OCI-LY1 (cell line): ENCODE data around the gene LRRFIP1.

ENCODE experiments used
- H2AFZ ChIP-seq: fragments of 200-600 bp; sonication (generic), shearing (Covaris generic); 2 replicates; pipeline ENCODE4 v1.6.0; 2014; ENCODE audit warnings: antibody characterized with exemption, mild to moderate bottlenecking, low read length
- H3F3A ChIP-seq: fragments of 200-600 bp; sonication (generic), shearing (Covaris generic); 2 replicates; pipeline ENCODE4 v1.6.0; 2014; ENCODE audit warnings: mild to moderate bottlenecking, antibody characterized with exemption, low read length, moderate library complexity; ENCODE audit not compliant: insufficient read depth
- H3K27ac ChIP-seq: fragments of 200-600 bp; sonication (generic); 2 replicates; pipeline ENCODE4 v1.5.1; 2014; ENCODE audit warnings: low read length, mixed run types, mild to moderate bottlenecking, low read depth; ENCODE audit not compliant: poor library complexity, severe bottlenecking
- H3K27me3 ChIP-seq: fragments of 200-600 bp; sonication (generic); 2 replicates; pipeline ENCODE4 v1.6.0; 2014; ENCODE audit warnings: antibody characterized with exemption, mild to moderate bottlenecking, low read length, moderate library complexity; ENCODE audit not compliant: insufficient read depth
- H3K36me3 ChIP-seq: fragments of 200-600 bp; sonication (generic); 2 replicates; pipeline ENCODE4 v1.6.1; 2014; ENCODE audit warnings: mild to moderate bottlenecking, antibody characterized with exemption, low read length, moderate library complexity, mixed read lengths; ENCODE audit not compliant: insufficient read depth
- H3K4me1 ChIP-seq: fragments of 200-600 bp; sonication (generic); 2 replicates; pipeline ENCODE4 v1.5.1; 2014; ENCODE audit warnings: mild to moderate bottlenecking, low read length, moderate library complexity; ENCODE audit not compliant: insufficient read depth, severe bottlenecking
- H3K4me2 ChIP-seq: fragments of 200-600 bp; sonication (generic), shearing (Covaris generic); 2 replicates; pipeline ENCODE4 v1.6.1; 2014; ENCODE audit warnings: low read length
- H3K4me3 ChIP-seq: fragments of 200-600 bp; sonication (generic); 2 replicates; pipeline ENCODE4 v1.5.1; 2014; ENCODE audit warnings: low read length, low read depth, mild to moderate bottlenecking, mixed read lengths; ENCODE audit not compliant: poor library complexity, severe bottlenecking
- H3K79me2 ChIP-seq: fragments of 200-600 bp; shearing (Covaris generic); 2 replicates; pipeline ENCODE4 v1.6.1; 2016; ENCODE audit warnings: mixed run types, low read length, mixed read lengths; ENCODE audit not compliant: insufficient read depth
- H3K9ac ChIP-seq: fragments of 200-600 bp; sonication (generic), shearing (Covaris generic); 2 replicates; pipeline ENCODE4 v1.6.1; 2014; ENCODE audit warnings: mild to moderate bottlenecking, low read length, mixed read lengths
- H3K9me2 ChIP-seq: fragments of 200-600 bp; sonication (generic), shearing (Covaris generic); 2 replicates; pipeline ENCODE4 v1.6.1; 2014; ENCODE audit warnings: low read depth, mild to moderate bottlenecking, low read length, mixed read lengths
- H3K9me3 ChIP-seq: fragments of 200-600 bp; shearing (Covaris generic); 2 replicates; pipeline ENCODE4 v1.6.1; 2014; ENCODE audit warnings: low read length, mixed read lengths
- H4K20me1 ChIP-seq: fragments of 200-600 bp; sonication (generic), shearing (Covaris generic); 2 replicates; pipeline ENCODE4 v1.6.0; 2016; ENCODE audit warnings: mild to moderate bottlenecking, low read length; ENCODE audit not compliant: insufficient read depth
- CTCF ChIP-seq: fragments of 200-600 bp; sonication (generic), shearing (Covaris generic); IDR thresholded peaks from 2 replicates; pipeline ENCODE4 v1.5.1; 2017; ENCODE audit warnings: mild to moderate bottlenecking, antibody characterized with exemption, low read length, moderate library complexity, mixed read lengths
- EZH2 ChIP-seq: fragments of 200-600 bp; sonication (generic), shearing (Covaris generic); IDR thresholded peaks from 2 replicates; pipeline ENCODE4 v1.8.0; 2017; ENCODE audit warnings: borderline replicate concordance, mixed run types, mild to moderate bottlenecking, antibody characterized with exemption, low read length, moderate library complexity, mixed read lengths

Gene LRRFIP1

GRCh38 chr2:237631801-237632585, 4.6 kb downstream of the LRRFIP1 start:
- Histone ChIP-seq H3K36me3 (no peaks in the 10 kb centered on the region), H3K9ac (no peak overlapping the region), H3F3A (no peaks in the 10 kb centered on the region), H3K4me3 (no peak overlapping the region), H3K79me2 (no peaks in the 10 kb centered on the region), H2AFZ (no peak overlapping the region), H3K27me3 (no peaks in the 10 kb centered on the region; the same call in 1 of the 2 replicates), H4K20me1 (no peaks in the 10 kb centered on the region), H3K9me2 (no peaks in the 10 kb centered on the region), H3K9me3 (no peaks in the 10 kb centered on the region), H3K4me2 (no peak overlapping the region), H3K27ac (no peak overlapping the region), H3K4me1 (no peaks in the 10 kb centered on the region)
- no peak for TF ChIP-seq CTCF
- no peak for TF ChIP-seq EZH2

- Histone ChIP-seq H3K9ac (no peak overlapping the region), H4K20me1 (no peaks in the 10 kb centered on the region), H3F3A (no peaks in the 10 kb centered on the region), H3K4me2 (no peak overlapping the region), H3K4me1 (no peaks in the 10 kb centered on the region), H3K27ac (no peak overlapping the region), H3K79me2 (no peaks in the 10 kb centered on the region), H3K27me3 (no peaks in the 10 kb centered on the region; the same call in 1 of the 2 replicates), H3K9me2 (no peaks in the 10 kb centered on the region), H3K4me3 (no peak overlapping the region), H3K36me3 (no peaks in the 10 kb centered on the region), H3K9me3 (no peaks in the 10 kb centered on the region), H2AFZ (no peak overlapping the region)
- TF ChIP-seq CTCF (no peak), EZH2 (no peak)
These were observed 5.7 kb downstream of the LRRFIP1 start for GRCh38 chr2:237633061-237633561.

DNA sequence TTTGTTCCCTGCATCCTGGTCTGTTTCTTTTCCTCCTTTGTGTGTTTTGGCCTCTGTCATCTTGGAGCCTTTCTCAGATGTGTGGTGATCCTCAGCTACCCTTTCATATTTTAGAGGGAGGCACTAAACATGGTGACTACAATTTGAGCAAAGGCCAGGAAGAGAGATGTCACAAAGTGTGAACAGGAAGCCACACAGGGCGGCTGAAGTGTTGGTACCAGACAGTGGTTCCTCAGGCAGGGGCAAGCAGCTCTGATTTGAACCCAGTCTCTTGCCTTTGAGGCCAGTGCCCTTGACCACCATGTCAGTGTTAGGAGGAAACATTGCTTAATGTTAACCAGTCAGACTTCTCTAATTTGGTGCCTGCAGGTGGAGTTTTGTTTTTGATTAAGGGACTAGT, 9.2 kb downstream of the LRRFIP1 start:
- TF ChIP-seq CTCF: no peak
- TF ChIP-seq EZH2: no peak
- Histone ChIP-seq H4K20me1 (no peaks in the 10 kb centered on the region), H3F3A (no peaks in the 10 kb centered on the region), H3K9me3 (no peaks in the 10 kb centered on the region), H3K9me2 (no peaks in the 10 kb centered on the region), H3K36me3 (no peaks in the 10 kb centered on the region), H3K79me2 (no peaks in the 10 kb centered on the region), H3K4me1 (peaks cover 8% of the 10 kb centered on the region), H2AFZ (no peak overlapping the region), H3K9ac (no peak overlapping the region), H3K27me3 (no peaks in the 10 kb centered on the region; the same call in 1 of the 2 replicates), H3K27ac (no peak overlapping the region), H3K4me3 (no peak overlapping the region), H3K4me2 (no peak overlapping the region)
